ENCODE measurements around the gene BAIAP2.

BAIAP2 gene

GRCh38 chr17:81123052-81124048, 88.4 kb downstream of the BAIAP2 start:
- Histone ChIP-seq H3K9ac (no peak overlapping the region), H3K4me1 (peaks cover 33% of the 10 kb centered on the region), H3K9me3 (no peaks in the 10 kb centered on the region), H3K4me3 (no peak overlapping the region), H3K27ac (no peak overlapping the region), H3K36me3 (no peaks in the 10 kb centered on the region), H3K4me2 (no peak overlapping the region), H3K27me3 (peaks cover 12% of the 10 kb centered on the region), H4K20me1 (no peaks in the 10 kb centered on the region)
- no peak for TF ChIP-seq Cebpa-rat (IDR thresholded peaks at IDR 0.05)

GRCh38 chr17:81124377-81124776, 89.4 kb downstream of the BAIAP2 start:
- H3K9ac ChIP-seq: no peak overlapping the region
- H3K27ac ChIP-seq: no peak overlapping the region
- no peaks in the 10 kb centered on the region for H3K9me3 ChIP-seq
- H3K4me1 ChIP-seq: peaks cover 28% of the 10 kb centered on the region
- TF ChIP-seq Cebpa-rat (IDR thresholded peaks at IDR 0.05): no peak
- H3K27me3 ChIP-seq: peaks cover 2% of the 10 kb centered on the region; the same call in 1 of the 2 replicates
- H3K4me3 ChIP-seq: no peak overlapping the region
- no peaks in the 10 kb centered on the region for H4K20me1 ChIP-seq
- no peaks in the 10 kb centered on the region for H3K36me3 ChIP-seq
- no peak overlapping the region for H3K4me2 ChIP-seq

DNA sequence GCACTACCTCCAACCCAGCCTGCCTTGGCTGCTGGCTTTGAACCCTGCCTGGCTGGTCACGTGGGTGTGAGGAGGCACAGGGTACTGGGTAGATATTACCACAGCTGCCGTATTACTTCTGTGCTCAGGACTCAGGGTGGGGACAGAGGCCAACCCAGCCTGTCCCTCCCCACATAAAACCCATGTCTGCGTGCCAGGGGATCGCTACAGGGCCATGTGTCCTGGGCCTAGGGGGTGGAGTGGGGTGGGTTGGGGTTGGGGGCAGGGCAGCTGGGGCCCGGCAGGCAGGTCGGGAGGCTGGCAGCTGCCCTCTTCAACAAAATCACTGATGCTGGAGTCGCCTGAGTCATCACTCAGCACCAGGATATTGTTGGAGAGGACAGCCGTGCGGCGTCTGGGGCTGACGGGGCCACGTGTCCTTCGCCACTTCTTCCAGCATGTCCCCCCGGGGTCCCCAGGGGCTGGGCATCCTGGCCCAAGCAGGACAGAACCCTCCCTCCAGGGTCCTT, 90.7 kb downstream of the BAIAP2 start:
- no peak overlapping the region for H3K9ac ChIP-seq
- peaks cover 38% of the 10 kb centered on the region for H3K4me1 ChIP-seq
- H3K4me3 ChIP-seq: no peak overlapping the region
- no peak overlapping the region for H3K27ac ChIP-seq
- H3K4me2 ChIP-seq: no peak overlapping the region
- H3K9me3 ChIP-seq: no peaks in the 10 kb centered on the region
- H3K36me3 ChIP-seq: no peaks in the 10 kb centered on the region
- TF ChIP-seq Cebpa-rat (IDR thresholded peaks at IDR 0.05): no peak
- no peaks in the 10 kb centered on the region for H3K27me3 ChIP-seq
- H4K20me1 ChIP-seq: no peaks in the 10 kb centered on the region

- TF ChIP-seq Cebpa-rat (IDR thresholded peaks at IDR 0.05): no peak
- H3K4me1 ChIP-seq: peaks cover 38% of the 10 kb centered on the region
- no peak overlapping the region for H3K9ac ChIP-seq
- no peak overlapping the region for H3K27ac ChIP-seq
- H4K20me1 ChIP-seq: no peaks in the 10 kb centered on the region
- no peaks in the 10 kb centered on the region for H3K9me3 ChIP-seq
- H3K4me2 ChIP-seq: peak overlapping the region; percentile 16; the same call in 1 of the 2 replicates
- no peaks in the 10 kb centered on the region for H3K27me3 ChIP-seq
- no peaks in the 10 kb centered on the region for H3K36me3 ChIP-seq
- H3K4me3 ChIP-seq: no peak overlapping the region
These were observed 91.6 kb downstream of the BAIAP2 start for GRCh38 chr17:81126281-81127132.

GRCh38 chr17:81127133-81127455, 92.1 kb downstream of the BAIAP2 start:
- Histone ChIP-seq H3K9ac (no peak overlapping the region; the same call in 1 of the 2 replicates), H3K4me3 (no peak overlapping the region), H3K4me2 (peak overlapping the region; percentile 59), H3K27ac (no peak overlapping the region), H4K20me1 (no peaks in the 10 kb centered on the region), H3K4me1 (peaks cover 42% of the 10 kb centered on the region), H3K36me3 (no peaks in the 10 kb centered on the region), H3K9me3 (no peaks in the 10 kb centered on the region), H3K27me3 (no peaks in the 10 kb centered on the region)
- no peak for TF ChIP-seq Cebpa-rat (IDR thresholded peaks at IDR 0.05)

GRCh38 chr17:81127526-81128177, 92.7 kb downstream of the BAIAP2 start:
- Histone ChIP-seq H3K9me3 (no peaks in the 10 kb centered on the region), H3K27ac (no peak overlapping the region), H4K20me1 (no peaks in the 10 kb centered on the region), H3K4me2 (peak overlapping the region; percentile 59), H3K9ac (no peak overlapping the region; the same call in 1 of the 2 replicates), H3K36me3 (no peaks in the 10 kb centered on the region), H3K4me3 (no peak overlapping the region), H3K27me3 (no peaks in the 10 kb centered on the region), H3K4me1 (peaks cover 45% of the 10 kb centered on the region)
- no peak for TF ChIP-seq Cebpa-rat (IDR thresholded peaks at IDR 0.05)

- Histone ChIP-seq H3K4me3 (no peak overlapping the region), H4K20me1 (no peaks in the 10 kb centered on the region), H3K4me2 (peak overlapping the region; percentile 59; the same call in 1 of the 2 replicates), H3K9ac (no peak overlapping the region), H3K27ac (no peak overlapping the region), H3K9me3 (no peaks in the 10 kb centered on the region), H3K27me3 (no peaks in the 10 kb centered on the region), H3K36me3 (no peaks in the 10 kb centered on the region), H3K4me1 (peaks cover 45% of the 10 kb centered on the region)
- TF ChIP-seq Cebpa-rat (IDR thresholded peaks at IDR 0.05): no peak
These were observed 93.4 kb downstream of the BAIAP2 start for GRCh38 chr17:81128338-81128737.

DNA sequence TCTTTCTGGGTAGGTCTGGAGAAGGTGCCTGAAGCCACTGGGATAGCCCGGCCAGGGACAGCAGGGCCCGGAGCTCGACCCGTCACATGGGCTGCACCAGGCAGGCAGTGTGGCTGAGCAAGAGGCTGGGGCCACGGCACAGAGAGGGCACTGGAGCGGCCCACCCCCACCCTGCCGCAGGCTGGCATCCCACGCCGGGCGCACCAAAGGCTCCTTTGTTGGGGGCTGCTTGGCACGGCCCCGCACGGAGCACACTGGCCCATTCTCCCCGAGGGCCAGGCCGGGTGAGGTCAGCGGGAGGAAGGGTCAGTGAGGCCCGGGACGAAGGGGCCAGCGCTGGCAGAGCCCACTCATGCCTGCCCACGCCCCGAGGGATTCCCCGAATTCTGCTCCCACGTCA, 93.8 kb downstream of the BAIAP2 start:
- Histone ChIP-seq H3K36me3 (no peaks in the 10 kb centered on the region), H3K4me2 (no peak overlapping the region), H3K9ac (no peak overlapping the region), H3K9me3 (no peaks in the 10 kb centered on the region), H3K27me3 (no peaks in the 10 kb centered on the region), H4K20me1 (no peaks in the 10 kb centered on the region), H3K4me1 (peaks cover 49% of the 10 kb centered on the region), H3K27ac (no peak overlapping the region), H3K4me3 (no peak overlapping the region)
- no peak for TF ChIP-seq Cebpa-rat (IDR thresholded peaks at IDR 0.05)

DNA sequence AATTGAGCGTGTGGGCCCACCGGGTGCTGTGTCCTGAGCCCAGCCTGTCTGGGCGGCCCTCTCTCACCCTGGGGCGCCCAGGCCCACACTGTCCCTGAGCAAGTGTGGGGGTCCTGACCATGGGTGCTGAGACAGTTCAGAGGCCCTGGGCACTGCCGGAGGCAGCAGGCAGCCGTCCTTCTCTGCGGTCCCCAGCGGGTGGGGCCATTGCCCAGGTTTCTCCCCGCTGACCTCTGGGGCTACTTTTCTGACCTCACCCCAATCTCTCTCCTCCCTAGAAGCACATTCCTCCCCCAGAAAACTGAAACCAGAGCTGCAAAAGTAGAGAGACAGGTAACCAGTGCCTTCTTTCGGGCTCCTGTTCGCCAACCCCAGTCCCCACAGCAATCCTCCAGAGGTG, 94.3 kb downstream of the BAIAP2 start:
- Histone ChIP-seq H3K4me1 (peaks cover 54% of the 10 kb centered on the region), H3K36me3 (no peaks in the 10 kb centered on the region), H3K9ac (no peak overlapping the region), H3K4me3 (no peak overlapping the region), H3K27me3 (no peaks in the 10 kb centered on the region), H4K20me1 (no peaks in the 10 kb centered on the region), H3K4me2 (peak overlapping the region; percentile 69; the same call in 1 of the 2 replicates), H3K9me3 (no peaks in the 10 kb centered on the region), H3K27ac (0 out of 2 replicates have a peak overlapping the region, but pooled peaks have one; percentile 45)
- TF ChIP-seq Cebpa-rat (IDR thresholded peaks at IDR 0.05): no peak
